ENCODE data around the gene HMGXB3.

The HMGXB3 gene

GRCh38 chr5:149998281-149998680 lies 2.3 kb upstream of the HMGXB3 start:
- TF ChIP-seq CREB5 (CRISPR knock-in tag; IDR thresholded peaks at IDR 0.05; ENCODE audit: low read depth) = no peak
- TF ChIP-seq CSRNP3 (CRISPR knock-in tag; IDR thresholded peaks at IDR 0.05) = no peak
- no peak for TF ChIP-seq PPARA (CRISPR knock-in tag; IDR thresholded peaks at IDR 0.05; ENCODE audit: borderline replicate concordance)
- TF ChIP-seq SNAI2 (CRISPR knock-in tag; IDR thresholded peaks at IDR 0.05) = no peak
- no peak for TF ChIP-seq OSR1 (CRISPR knock-in tag; IDR thresholded peaks at IDR 0.05)
- no peak for TF ChIP-seq RARB (CRISPR knock-in tag; IDR thresholded peaks at IDR 0.05)
- TF ChIP-seq POU6F1 (CRISPR knock-in tag; IDR thresholded peaks at IDR 0.05; ENCODE audit: borderline replicate concordance, low read depth) = no peak
- no peak for TF ChIP-seq ZC3H10 (CRISPR knock-in tag; IDR thresholded peaks at IDR 0.05)
- no peak for TF ChIP-seq TOX (CRISPR knock-in tag; IDR thresholded peaks at IDR 0.05; ENCODE audit: borderline replicate concordance)
- TF ChIP-seq TCF4 (CRISPR knock-in tag; IDR thresholded peaks at IDR 0.05; ENCODE audit: borderline replicate concordance) = no peak
- no peak for TF ChIP-seq BACH2 (CRISPR knock-in tag; IDR thresholded peaks at IDR 0.05; ENCODE audit: borderline replicate concordance)
- TF ChIP-seq GLIS3 (CRISPR knock-in tag; IDR thresholded peaks at IDR 0.05) = no peak
- no peak for TF ChIP-seq ARNTL (CRISPR knock-in tag; IDR thresholded peaks at IDR 0.05; ENCODE audit: borderline replicate concordance, low read depth)
- TF ChIP-seq ZNF8 (CRISPR knock-in tag; IDR thresholded peaks at IDR 0.05) = no peak
- ATAC-seq = no peak

GRCh38 chr5:149999359-149999758 lies 1.2 kb upstream of the HMGXB3 start:
- no peak for TF ChIP-seq ZNF565 (CRISPR knock-in tag; conservative IDR thresholded peaks at IDR 0.05; ENCODE audit: low read depth)
- no peak for ATAC-seq

GRCh38 chr5:149999866-150000255 lies 678 bp upstream of the HMGXB3 start:
- TF ChIP-seq ZC3H10 (CRISPR knock-in tag; IDR thresholded peaks at IDR 0.05) = no peak
- no peak for TF ChIP-seq CSDC2 (CRISPR knock-in tag; IDR thresholded peaks at IDR 0.05)
- no peak for TF ChIP-seq TSHZ2 (CRISPR knock-in tag; IDR thresholded peaks at IDR 0.05)
- no peak for TF ChIP-seq ZNF565 (CRISPR knock-in tag; conservative IDR thresholded peaks at IDR 0.05; ENCODE audit: low read depth)
- no peak for TF ChIP-seq TOX (CRISPR knock-in tag; IDR thresholded peaks at IDR 0.05; ENCODE audit: borderline replicate concordance)
- TF ChIP-seq, protein P1, sequence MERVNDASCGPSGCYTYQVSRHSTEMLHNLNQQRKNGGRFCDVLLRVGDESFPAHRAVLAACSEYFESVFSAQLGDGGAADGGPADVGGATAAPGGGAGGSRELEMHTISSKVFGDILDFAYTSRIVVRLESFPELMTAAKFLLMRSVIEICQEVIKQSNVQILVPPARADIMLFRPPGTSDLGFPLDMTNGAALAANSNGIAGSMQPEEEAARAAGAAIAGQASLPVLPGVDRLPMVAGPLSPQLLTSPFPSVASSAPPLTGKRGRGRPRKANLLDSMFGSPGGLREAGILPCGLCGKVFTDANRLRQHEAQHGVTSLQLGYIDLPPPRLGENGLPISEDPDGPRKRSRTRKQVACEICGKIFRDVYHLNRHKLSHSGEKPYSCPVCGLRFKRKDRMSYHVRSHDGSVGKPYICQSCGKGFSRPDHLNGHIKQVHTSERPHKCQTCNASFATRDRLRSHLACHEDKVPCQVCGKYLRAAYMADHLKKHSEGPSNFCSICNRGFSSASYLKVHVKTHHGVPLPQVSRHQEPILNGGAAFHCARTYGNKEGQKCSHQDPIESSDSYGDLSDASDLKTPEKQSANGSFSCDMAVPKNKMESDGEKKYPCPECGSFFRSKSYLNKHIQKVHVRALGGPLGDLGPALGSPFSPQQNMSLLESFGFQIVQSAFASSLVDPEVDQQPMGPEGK (CRISPR knock-in tag; IDR thresholded peaks at IDR 0.05; ENCODE audit: borderline replicate concordance) = no peak
- TF ChIP-seq ZNF70 (CRISPR knock-in tag; IDR thresholded peaks at IDR 0.05) = no peak
- no peak for TF ChIP-seq GLIS3 (CRISPR knock-in tag; IDR thresholded peaks at IDR 0.05)
- no peak for TF ChIP-seq TCF4 (CRISPR knock-in tag; IDR thresholded peaks at IDR 0.05; ENCODE audit: borderline replicate concordance)
- no peak for TF ChIP-seq POU6F1 (CRISPR knock-in tag; IDR thresholded peaks at IDR 0.05; ENCODE audit: borderline replicate concordance, low read depth)
- no peak for TF ChIP-seq OSR1 (CRISPR knock-in tag; IDR thresholded peaks at IDR 0.05)
- TF ChIP-seq RARB (CRISPR knock-in tag; IDR thresholded peaks at IDR 0.05) = no peak
- ATAC-seq = no peak
